GM19023 (cell line): Measurements from ENCODE around the gene CBX2.

Source experiments
- ATAC-seq: cut with Tn5 transposase; IDR thresholded peaks from one replicate; pipeline ENCODE4 v1.9.1; 2021; ENCODE audit warnings: mild to moderate bottlenecking, moderate library complexity; ENCODE audit not compliant: unreplicated experiment

The CBX2 gene

GRCh38 chr17:79777894-79778503 is at the start of gene CBX2:
CBX2 (plus strand) TSS chr17:79778148; CDS start chr17:79778236, 88 bp downstream.
- no peak for ATAC-seq

DNA sequence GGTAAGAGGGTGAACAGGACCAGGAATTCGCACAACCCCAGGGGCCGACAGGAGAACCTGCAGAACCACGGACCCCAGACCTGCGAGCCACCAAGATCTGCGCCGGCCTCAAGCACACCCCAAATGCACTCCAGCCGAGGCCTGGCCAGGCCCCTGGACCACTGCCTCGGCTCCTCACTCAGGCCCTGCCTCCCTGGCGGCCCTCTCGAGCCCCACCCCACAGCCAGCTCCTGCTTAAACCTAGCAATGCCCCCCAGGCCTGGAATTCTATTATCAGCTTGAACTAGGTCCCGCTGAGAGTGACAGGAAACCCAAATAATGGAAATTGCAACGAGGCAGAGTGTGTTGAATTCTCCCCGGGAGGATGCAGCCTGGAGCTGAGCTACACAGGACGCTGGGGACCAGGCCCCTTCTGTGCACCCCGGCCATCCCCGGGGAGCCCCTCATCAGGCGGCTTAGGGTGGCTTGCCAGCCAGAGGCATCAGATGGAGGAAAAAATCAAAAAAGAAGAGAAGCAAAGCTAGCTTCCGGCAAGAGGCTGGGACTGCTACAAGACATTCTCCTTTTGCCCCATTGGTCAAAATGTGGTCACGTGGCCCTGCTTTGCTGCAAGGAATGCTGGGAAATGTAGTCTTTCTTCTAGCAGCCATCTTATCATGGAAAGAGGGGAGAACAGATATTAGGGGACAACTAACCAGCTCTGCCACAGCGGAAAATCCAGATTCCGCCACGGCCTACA is 49.6 kb upstream of the CBX2 start:
- no peak for ATAC-seq

- no peak for ATAC-seq
Observed at GRCh38 chr17:79728908-79729471, 49.0 kb upstream of the CBX2 start.

DNA sequence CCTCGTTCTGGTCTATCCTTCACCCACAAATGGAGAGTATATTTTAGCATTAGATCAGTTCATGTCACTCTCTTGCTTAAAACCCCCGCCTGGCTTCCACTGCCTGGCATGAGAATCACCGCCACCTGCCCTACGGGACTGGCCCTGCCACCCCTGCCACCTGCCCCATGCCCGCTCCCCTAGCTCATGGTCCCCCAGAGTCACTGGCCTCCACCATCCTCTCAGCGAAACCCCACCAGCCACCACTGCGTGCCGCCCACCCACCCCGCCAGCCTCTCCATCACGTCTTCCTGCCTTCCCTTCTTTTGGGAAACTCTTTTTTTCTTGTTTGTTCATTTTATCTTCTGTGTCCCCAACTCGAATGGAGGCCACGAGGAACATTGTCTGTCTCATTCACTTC is 48.2 kb upstream of the CBX2 start:
- no peak for ATAC-seq

DNA sequence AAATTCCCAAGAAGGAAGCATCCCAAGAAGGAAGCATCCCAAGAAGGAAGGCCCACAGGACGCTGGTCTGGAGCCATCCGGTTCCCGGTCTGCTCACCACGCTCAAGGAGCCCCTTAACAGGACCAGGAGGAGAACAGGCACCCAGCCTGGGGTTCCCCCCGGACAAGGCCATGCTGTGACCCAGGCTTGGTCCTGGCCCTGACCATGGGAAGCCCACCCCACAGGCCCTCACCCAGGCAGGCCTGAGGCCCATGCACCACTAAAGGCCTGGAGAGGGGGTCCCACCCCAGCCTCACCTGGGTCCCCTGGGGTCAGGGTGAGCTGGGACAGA is 47.5 kb upstream of the CBX2 start:
- ATAC-seq, result no peak

DNA sequence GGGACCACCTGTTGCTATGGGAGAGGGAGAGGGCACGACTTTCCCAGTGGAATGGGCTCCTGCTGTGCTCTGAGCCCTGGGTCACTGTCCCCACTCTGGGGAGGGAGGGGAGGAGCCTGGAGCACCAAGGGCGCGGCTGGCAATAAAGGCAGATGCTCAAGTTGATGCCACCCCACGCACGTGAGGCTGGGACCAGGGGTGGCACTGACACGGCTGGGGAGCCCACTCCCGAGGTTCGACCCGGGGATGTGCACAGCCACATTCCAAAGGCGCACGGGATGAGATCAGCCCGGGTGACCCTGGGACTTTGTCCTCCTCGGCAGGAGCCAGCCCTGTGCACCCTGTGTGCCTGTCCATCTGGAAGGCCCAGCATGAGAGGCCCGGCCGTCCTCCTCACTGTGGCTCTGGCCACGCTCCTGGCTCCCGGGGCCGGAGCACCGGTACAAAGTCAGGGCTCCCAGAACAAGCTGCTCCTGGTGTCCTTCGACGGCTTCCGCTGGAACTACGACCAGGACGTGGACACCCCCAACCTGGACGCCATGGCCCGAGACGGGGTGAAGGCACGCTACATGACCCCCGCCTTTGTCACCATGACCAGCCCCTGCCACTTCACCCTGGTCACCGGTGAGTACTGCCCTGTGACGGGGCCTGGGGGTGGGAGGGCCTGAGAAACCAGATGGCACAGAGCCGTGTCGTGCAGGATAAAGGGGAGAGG is 47.0 kb upstream of the CBX2 start, which contains the start of gene ENPP7:
Gene ENPP7, plus strand, starts transcription at position 175 of the 715 bp plus-strand sequence. Its CDS starts 197 bp downstream, at position 372.
- ATAC-seq, result no peak

GRCh38 chr17:79732254-79732653 is 45.7 kb upstream of the CBX2 start:
- no peak for ATAC-seq

GRCh38 chr17:79732804-79733691 is 44.9 kb upstream of the CBX2 start:
- ATAC-seq, result no peak

DNA sequence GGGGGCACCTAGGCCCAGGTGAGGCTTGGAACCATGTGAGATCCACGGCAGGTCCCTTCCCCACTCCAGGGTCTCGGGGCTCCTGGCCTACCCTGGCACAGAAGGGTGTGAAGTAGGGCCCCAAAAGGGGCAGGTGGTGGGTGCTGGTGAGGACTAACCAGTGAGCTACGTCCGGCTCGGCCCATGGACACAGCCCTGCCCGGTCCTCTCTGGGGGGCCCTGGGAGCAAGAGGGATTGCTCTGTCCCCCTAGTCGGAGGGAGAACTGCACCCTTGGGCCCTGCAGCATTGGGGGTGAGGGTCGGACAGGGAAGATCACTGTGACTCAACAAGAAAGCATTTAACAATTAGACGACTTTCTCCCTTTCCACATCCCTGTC is 44.3 kb upstream of the CBX2 start:
- no peak for ATAC-seq

DNA sequence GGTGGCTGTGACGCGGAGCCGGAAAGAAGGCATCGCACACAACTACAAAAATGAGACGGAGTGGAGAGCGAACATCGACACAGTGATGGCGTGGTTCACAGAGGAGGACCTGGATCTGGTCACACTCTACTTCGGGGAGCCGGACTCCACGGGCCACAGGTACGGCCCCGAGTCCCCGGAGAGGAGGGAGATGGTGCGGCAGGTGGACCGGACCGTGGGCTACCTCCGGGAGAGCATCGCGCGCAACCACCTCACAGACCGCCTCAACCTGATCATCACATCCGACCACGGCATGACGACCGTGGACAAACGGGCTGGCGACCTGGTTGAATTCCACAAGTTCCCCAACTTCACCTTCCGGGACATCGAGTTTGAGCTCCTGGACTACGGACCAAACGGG is 42.9 kb upstream of the CBX2 start:
- ATAC-seq, result no peak

DNA sequence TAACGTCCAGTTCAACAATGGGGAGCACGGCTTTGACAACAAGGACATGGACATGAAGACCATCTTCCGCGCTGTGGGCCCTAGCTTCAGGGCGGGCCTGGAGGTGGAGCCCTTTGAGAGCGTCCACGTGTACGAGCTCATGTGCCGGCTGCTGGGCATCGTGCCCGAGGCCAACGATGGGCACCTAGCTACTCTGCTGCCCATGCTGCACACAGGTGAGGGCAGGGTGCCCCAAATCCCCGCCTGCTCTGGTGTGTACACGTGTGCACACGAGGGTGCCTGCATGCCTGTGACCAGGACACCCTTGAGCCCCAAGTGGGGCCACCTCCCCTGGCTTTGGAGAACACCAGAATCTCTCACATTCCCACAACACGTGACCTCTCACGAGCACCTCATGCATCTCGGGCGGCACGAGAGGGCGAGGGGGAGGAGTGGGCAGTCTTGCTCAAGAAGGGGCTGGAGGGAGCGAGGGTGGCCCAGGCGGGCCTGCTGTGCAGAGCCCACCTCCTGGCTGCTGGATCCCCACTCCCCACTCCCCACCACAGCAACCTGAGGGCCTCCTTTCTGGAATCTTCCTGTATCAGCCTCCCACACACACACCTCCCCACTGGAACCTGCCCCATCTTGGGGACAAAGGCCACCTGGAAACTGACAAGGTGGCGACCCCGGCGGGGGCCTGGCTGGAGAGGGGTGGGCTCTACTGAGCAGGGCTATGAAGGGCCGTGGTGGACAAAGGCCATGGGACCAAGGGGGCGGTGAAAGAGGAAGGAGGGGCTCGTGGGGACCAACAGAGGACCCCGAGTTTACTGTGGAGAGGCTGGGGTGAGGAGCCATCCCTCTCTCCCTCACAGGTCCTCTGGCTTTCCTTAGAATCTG is 40.7 kb upstream of the CBX2 start:
- no peak for ATAC-seq

DNA sequence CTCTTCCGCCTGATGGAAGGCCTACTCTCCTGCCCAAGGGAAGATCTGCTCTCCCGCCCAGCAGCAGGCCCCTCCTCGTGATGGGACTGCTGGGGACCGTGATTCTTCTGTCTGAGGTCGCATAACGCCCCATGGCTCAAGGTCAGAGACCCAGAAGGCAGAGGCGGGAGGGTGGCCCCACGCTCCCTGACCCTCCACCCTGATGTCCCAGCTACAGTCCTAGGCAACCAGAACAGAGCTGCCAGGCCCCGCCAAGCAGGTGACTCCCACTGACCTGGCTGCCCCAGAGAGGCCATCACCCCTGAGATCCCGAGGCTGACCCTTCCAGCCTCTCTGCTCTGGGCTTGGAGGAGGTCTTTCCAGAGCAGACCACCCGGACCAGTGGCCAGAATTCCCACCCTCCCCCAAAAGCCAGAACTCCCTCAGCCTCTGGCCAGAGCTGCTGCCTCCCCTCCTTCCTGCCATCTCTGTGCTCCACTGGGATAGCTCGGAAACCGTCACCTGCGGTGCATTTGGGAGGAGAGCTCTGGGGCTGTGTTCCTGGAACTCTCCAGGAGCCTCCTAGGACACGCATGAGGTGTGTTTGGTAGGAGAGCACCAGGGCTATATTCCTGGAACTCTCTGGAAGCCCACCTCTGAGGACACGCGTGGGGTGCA is 39.9 kb upstream of the CBX2 start:
- no peak for ATAC-seq

- no peak for ATAC-seq
Observed at GRCh38 chr17:79738643-79739042, 39.3 kb upstream of the CBX2 start.

DNA sequence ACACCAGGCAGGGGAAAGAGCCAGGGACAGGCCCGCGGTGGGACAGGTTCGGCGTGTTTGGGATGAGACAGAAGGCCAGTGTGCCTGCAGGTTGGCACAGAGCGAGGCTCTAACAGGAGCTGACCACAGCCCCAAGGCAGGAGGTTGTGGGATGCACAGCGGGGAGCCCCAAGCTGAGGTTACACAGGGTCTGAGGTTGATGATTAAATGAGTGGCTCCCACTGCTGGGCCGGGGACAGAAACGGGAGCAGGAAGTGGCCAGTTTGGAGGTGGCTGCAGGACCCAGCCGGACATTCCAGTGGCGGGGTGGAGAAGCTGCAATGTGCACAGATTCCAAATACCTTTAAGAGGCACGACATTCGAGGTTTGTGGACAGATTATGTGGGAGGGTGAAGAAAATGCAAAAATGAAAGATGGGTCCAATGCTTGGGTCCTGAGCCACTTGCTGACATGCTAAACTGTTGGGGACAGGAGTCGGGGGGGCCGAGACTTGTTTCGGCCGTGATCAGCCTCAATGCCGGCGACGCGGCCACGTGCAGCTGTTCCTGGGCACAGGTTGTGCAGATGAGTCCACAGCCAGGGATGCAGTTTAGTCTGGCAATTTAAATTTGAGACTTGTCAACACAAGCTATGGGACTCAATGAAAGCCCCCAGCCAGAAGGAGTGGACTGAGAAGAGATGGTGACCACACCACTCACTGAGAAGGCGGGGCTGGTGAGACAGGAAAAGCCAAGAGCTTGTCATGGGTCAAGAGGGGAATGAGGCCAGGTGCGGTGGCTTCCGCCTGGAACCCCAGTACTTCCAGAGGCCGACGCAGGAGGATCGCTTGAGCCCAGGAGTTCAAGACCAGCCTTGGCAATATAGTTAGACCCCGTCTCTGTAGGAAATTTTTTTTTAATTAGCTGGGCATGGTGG is 38.5 kb upstream of the CBX2 start:
- ATAC-seq, result no peak

DNA sequence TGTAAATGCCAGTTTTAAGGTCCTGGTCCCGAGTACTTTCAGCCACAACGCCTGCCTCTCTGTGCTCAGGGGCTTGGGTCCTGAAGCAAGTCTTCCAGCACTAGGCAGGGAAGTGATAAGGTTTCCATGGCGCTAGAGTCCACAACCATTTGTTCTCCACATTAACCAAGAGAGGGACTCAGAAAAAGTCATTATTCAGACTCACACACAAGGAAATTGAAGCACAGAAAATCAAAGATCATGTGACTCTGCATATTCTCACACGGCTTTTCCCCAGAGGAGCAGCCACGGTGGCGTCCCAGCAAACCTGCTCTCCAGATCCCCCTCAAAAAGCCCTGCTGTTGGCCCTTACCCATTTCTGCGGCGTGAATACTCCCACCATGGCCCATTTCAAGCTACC is 37.5 kb upstream of the CBX2 start:
- ATAC-seq, result no peak

DNA sequence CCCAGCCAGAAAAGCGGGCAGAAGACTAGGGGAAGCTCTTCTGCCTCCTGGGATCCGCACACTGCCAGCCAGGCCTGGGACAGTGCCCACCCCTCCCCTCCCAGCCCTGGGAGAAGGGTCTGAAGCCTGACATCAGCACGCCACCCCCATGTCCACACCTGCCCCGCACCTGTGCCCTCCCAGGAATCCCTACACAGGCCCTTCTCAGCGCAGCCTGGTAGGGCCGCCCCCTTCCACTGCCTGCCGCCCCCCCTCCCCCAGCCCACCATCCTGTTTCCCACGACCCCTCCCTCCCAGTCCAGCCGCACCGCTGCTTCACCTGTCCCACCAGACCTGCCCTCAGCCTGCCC is 36.6 kb upstream of the CBX2 start:
- no peak for ATAC-seq

GRCh38 chr17:79741751-79742588 is 36.0 kb upstream of the CBX2 start:
- ATAC-seq, result no peak

DNA sequence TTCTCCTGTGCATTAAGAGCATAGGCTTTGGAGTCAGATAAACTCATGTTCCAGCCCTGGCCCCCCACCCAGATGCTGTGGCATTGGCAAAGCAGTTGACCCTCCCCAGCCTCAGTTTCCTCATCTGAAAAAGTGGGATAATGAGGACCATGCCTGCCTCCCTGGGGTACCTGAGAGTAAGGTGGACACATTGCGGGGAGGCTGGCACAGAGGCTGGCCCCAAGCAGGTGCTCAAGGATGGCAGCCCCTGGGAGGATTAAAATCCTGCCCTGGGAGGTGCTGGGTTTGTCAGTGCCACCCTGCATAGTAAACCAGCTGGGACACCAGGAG is 35.4 kb upstream of the CBX2 start:
- no peak for ATAC-seq
